Prostate gland (tissue), 2 donors: ENCODE measurements around the gene KLLN.

ENCODE experiments used
- CTCF ChIP-seq, 4 experiments: fragments of 200-600 bp in 2 of 4; fragments of 450-650 bp in 2 of 4; sonication (generic) in 2 of 4; IDR thresholded peaks; 1 replicate in 3 of 4; 2 replicates in 1 of 4; pipeline ENCODE4 v1.5.1; 2016 to 2019; ENCODE audit warnings: antibody characterized with exemption in 4 of 4, mild to moderate bottlenecking in 2 of 4, moderate library complexity in 2 of 4
- POLR2AphosphoS5 ChIP-seq: sonication (generic); formaldehyde crosslinking; IDR thresholded peaks from one replicate; pipeline ENCODE4 v1.6.1; 2017; ENCODE audit warnings: antibody characterized with exemption

- TF ChIP-seq CTCF (IDR thresholded peaks at IDR 0.05) (peak in 3 of 4 experiments; percentile 26 to 49 (median 49)), POLR2AphosphoS5 (no peak)
These were observed 3.1 kb downstream of the KLLN start for GRCh38 chr10:87860156-87860795.
